ENCODE measurements around the gene KCNH2.

DNA sequence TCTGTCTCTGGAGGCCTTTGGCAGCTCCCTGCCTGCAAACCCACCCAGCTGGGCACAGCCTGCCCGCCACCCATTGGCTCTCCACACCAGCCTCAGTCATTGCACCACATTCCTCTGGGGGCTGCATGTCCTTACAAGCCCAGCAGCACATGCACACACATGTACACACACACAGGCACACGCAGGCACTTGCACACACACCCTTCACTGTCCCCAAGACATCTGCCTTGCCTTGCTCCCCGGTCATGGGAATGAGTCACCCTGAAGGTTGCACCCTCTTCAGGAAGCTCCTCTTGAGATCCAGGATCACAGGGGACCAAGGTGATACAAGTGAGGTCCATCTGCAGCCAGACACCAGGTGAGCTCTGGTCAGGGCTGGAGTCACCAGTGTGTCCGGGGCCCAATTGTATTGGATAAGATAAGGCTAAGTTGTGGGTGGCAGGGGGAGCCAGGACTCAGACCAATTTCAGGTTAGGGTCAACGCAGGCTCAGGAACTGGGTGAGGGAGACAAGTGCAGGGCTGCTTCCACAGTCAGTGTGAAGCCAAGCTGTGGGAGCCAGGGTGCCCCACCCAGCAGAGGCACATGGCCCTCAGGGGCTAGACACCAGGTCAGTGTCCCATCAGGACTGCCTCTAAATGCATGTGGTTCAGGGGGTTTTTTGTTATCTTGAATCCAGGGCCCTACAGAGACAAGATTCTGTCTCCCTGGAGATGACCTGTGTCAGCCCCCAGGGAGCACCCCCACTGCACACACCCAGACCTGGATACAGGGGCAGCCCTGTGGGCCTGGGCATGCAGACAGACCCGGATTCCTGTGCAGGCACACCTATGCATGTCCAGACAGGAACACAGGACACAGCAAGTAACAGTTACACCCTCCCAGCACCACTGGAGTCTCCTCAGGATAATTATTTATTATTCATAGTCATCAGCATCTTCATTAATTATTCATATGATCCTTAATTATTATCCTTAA, 33.8 kb downstream of the KCNH2 start:
- TF ChIP-seq POLR2A (IDR thresholded peaks at IDR 0.05), result no peak
- TF ChIP-seq, protein P1, sequence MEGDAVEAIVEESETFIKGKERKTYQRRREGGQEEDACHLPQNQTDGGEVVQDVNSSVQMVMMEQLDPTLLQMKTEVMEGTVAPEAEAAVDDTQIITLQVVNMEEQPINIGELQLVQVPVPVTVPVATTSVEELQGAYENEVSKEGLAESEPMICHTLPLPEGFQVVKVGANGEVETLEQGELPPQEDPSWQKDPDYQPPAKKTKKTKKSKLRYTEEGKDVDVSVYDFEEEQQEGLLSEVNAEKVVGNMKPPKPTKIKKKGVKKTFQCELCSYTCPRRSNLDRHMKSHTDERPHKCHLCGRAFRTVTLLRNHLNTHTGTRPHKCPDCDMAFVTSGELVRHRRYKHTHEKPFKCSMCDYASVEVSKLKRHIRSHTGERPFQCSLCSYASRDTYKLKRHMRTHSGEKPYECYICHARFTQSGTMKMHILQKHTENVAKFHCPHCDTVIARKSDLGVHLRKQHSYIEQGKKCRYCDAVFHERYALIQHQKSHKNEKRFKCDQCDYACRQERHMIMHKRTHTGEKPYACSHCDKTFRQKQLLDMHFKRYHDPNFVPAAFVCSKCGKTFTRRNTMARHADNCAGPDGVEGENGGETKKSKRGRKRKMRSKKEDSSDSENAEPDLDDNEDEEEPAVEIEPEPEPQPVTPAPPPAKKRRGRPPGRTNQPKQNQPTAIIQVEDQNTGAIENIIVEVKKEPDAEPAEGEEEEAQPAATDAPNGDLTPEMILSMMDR (IDR thresholded peaks at IDR 0.05), result no peak

Data from body of pancreas (tissue), 4 donors.